HG03558 (cell line): ENCODE results near the gene LPGAT1.

Experiments
- ATAC-seq: cut with Tn5 transposase; IDR thresholded peaks from one replicate; pipeline ENCODE4 v1.9.1; 2021; ENCODE audit warnings: moderate number of reproducible peaks; ENCODE audit not compliant: unreplicated experiment; ENCODE audit errors: extremely low read depth

The LPGAT1 gene

GRCh38 chr1:211781260-211781659 is 49.3 kb downstream of the LPGAT1 start:
- ATAC-seq, result no peak

GRCh38 chr1:211775170-211775569 is 55.4 kb downstream of the LPGAT1 start:
- ATAC-seq, result no peak

GRCh38 chr1:211764701-211765100 is 65.9 kb downstream of the LPGAT1 start:
- ATAC-seq, result no peak

- ATAC-seq, result no peak
Observed at GRCh38 chr1:211762206-211762605, 68.4 kb downstream of the LPGAT1 start.

- no peak for ATAC-seq
Observed at GRCh38 chr1:211761400-211761799, 69.2 kb downstream of the LPGAT1 start.

- no peak for ATAC-seq
Observed at GRCh38 chr1:211756471-211757020, 74.0 kb downstream of the LPGAT1 start.

GRCh38 chr1:211753649-211754251 is 76.8 kb downstream of the LPGAT1 start:
- ATAC-seq, result no peak

GRCh38 chr1:211752951-211753486 is 77.5 kb downstream of the LPGAT1 start:
- no peak for ATAC-seq

GRCh38 chr1:211752317-211752716 is 78.2 kb downstream of the LPGAT1 start:
- no peak for ATAC-seq

GRCh38 chr1:211751438-211751837 is 79.1 kb downstream of the LPGAT1 start:
- ATAC-seq, result no peak

- ATAC-seq, result no peak
Observed at GRCh38 chr1:211750599-211750998, 80.0 kb downstream of the LPGAT1 start.

- ATAC-seq, result no peak
Observed at GRCh38 chr1:211749251-211749650, 81.3 kb downstream of the LPGAT1 start.

GRCh38 chr1:211748810-211749209 is 81.8 kb downstream of the LPGAT1 start:
- ATAC-seq, result no peak

GRCh38 chr1:211742889-211743529 is 87.6 kb downstream of the LPGAT1 start:
- no peak for ATAC-seq

- no peak for ATAC-seq
Observed at GRCh38 chr1:211742272-211742671, 88.3 kb downstream of the LPGAT1 start.

GRCh38 chr1:211741788-211742187 is 88.8 kb downstream of the LPGAT1 start:
- no peak for ATAC-seq

- ATAC-seq, result no peak
Observed at GRCh38 chr1:211741116-211741515, 89.4 kb downstream of the LPGAT1 start.

- ATAC-seq, result no peak
Observed at GRCh38 chr1:211739671-211740411, 90.7 kb downstream of the LPGAT1 start.

- ATAC-seq, result no peak
Observed at GRCh38 chr1:211738691-211739301, 91.8 kb downstream of the LPGAT1 start.

- ATAC-seq, result no peak
Observed at GRCh38 chr1:211738096-211738690, 92.4 kb downstream of the LPGAT1 start.
